Measurements from ENCODE around the gene TRPV4. TPM values are rescaled to one million over a fixed set of nuclear protein-coding genes. Genes with fewer than 3 reads are reported as not detected.

The TRPV4 gene
- total and polyA plus RNA-seq, 2 experiments from 2014 or later: 0.66 to 1.1 TPM

- Histone ChIP-seq H3K27me3 (ENCODE audit: insufficient read depth) (no peaks in the 10 kb centered on the region), H3K79me2 (replicated peaks; ENCODE audit: insufficient read depth) (peaks cover 6% of the 10 kb centered on the region), H3K4me2 (no peak overlapping the region), H3K4me1 (ENCODE audit: insufficient read depth) (no peaks in the 10 kb centered on the region), H2AFZ (no peak overlapping the region), H3F3A (replicated peaks; ENCODE audit: low read depth) (no peaks in the 10 kb centered on the region), H4K20me1 (replicated peaks; ENCODE audit: insufficient read depth) (peaks cover 17% of the 10 kb centered on the region; the same call in 1 of the 2 replicates), H3K4me3 (no peak overlapping the region), H3K36me3 (ENCODE audit: insufficient read depth) (peaks cover 3% of the 10 kb centered on the region; the same call in 1 of the 2 replicates), H3K9me2 (ENCODE audit: insufficient read depth) (no peaks in the 10 kb centered on the region), H3K27ac (ENCODE audit: low read depth) (no peak overlapping the region)
- H3K27me3 Mint-ChIP-seq (ENCODE audit: insufficient read depth, low read depth, poor library complexity): peaks cover 4% of the 10 kb centered on the region
- H3K27ac Mint-ChIP-seq: no peak overlapping the region
- TF ChIP-seq CREB1 (CRISPR knock-in tag; IDR thresholded peaks at IDR 0.05; ENCODE audit: low read depth): no peak
- TF ChIP-seq CTCF (conservative IDR thresholded peaks at IDR 0.05; ENCODE audit: low read depth in 2 of 2): no peak
- no peak for TF ChIP-seq STAT1 (IDR thresholded peaks at IDR 0.05; ENCODE audit: unreplicated experiment)
- no peak for TF ChIP-seq JUNB (IDR thresholded peaks at IDR 0.05; ENCODE audit: unreplicated experiment)
- TF ChIP-seq ETS1 (IDR thresholded peaks at IDR 0.05): no peak
- no peak for TF ChIP-seq EZH2phosphoT487 (IDR thresholded peaks at IDR 0.05; ENCODE audit: unreplicated experiment)
- no peak for TF ChIP-seq POLR2AphosphoS5 (IDR thresholded peaks at IDR 0.05; ENCODE audit: low read depth)
- TF ChIP-seq ZNF462 (CRISPR knock-in tag; IDR thresholded peaks at IDR 0.05): no peak
- no peak for TF ChIP-seq EZH2 (IDR thresholded peaks at IDR 0.05; ENCODE audit: low read depth, unreplicated experiment)
- no peak for TF ChIP-seq ZNF331 (CRISPR knock-in tag; IDR thresholded peaks at IDR 0.05; ENCODE audit: low read depth)
- no peak for TF ChIP-seq NANOG (IDR thresholded peaks at IDR 0.05; ENCODE audit: borderline replicate concordance)
- TF ChIP-seq REST (IDR thresholded peaks at IDR 0.05; ENCODE audit: unreplicated experiment): no peak
- no peak for TF ChIP-seq ZNF114 (CRISPR knock-in tag; IDR thresholded peaks at IDR 0.05)
- H3K36me3 Mint-ChIP-seq (ENCODE audit: low read depth): peaks cover 12% of the 10 kb centered on the region; the same call in 2 of the 3 replicates
- H3K4me3 Mint-ChIP-seq: no peak overlapping the region
- DNase-seq (ENCODE audit: low spot score): no peak
- H3K4me1 Mint-ChIP-seq: peaks cover 12% of the 10 kb centered on the region
- no peaks in the 10 kb centered on the region for H3K9me3 Mint-ChIP-seq
- no peak for ATAC-seq
These were observed 28.6 kb upstream of the TRPV4 start for GRCh38 chr12:109861689-109862314.

Data from GM23338 (cell line).